ENCODE results near the gene B3GALT4. TPM values are rescaled to one million over a fixed set of nuclear protein-coding genes. Genes with fewer than 3 reads are reported as not detected.

Gene B3GALT4
- total RNA-seq, 6 donors from 2014 or later: 20.1 to 29.7 (median 23.2) TPM

GRCh38 chr6:33237741-33238140, 39.2 kb upstream of the B3GALT4 start:
- H3K9me3 ChIP-seq: no peaks in the 10 kb centered on the region
- H3K4me1 ChIP-seq: no peaks in the 10 kb centered on the region
- H3K27me3 ChIP-seq: no peaks in the 10 kb centered on the region
- whole genome bisulfite sequencing, 2 donors: 81 to 93% methylated on average over 2 of the region's 2 CpGs
- H3K36me3 ChIP-seq: no peaks in the 10 kb centered on the region
- no peak for TF ChIP-seq CTCF (IDR thresholded peaks at IDR 0.05)
- H3K27ac ChIP-seq: no peak overlapping the region
- no peak for ATAC-seq (ENCODE audit: low FRiP score in 2 of 2)
- DNase-seq: no peak
- no peak overlapping the region for H3K4me3 ChIP-seq

GRCh38 chr6:33241968-33242367, 35.0 kb upstream of the B3GALT4 start:
- DNase-seq: no peak
- Histone ChIP-seq H3K27me3 (no peaks in the 10 kb centered on the region), H3K36me3 (no peaks in the 10 kb centered on the region), H3K4me3 (no peak overlapping the region), H3K9me3 (no peaks in the 10 kb centered on the region), H3K4me1 (no peaks in the 10 kb centered on the region), H3K27ac (no peak overlapping the region)
- TF ChIP-seq CTCF (IDR thresholded peaks at IDR 0.05) (no peak), POLR2AphosphoS5 (IDR thresholded peaks at IDR 0.05) (no peak), EP300 (IDR thresholded peaks at IDR 0.05) (no peak), POLR2A (IDR thresholded peaks at IDR 0.05) (no peak)
- ATAC-seq (ENCODE audit: low FRiP score in 2 of 2): no peak
- WGBS, 2 donors: 55 to 65% methylated on average over 3 of the region's 3 CpGs

GRCh38 chr6:33243476-33243875, 33.4 kb upstream of the B3GALT4 start:
- H3K4me3 ChIP-seq: no peak overlapping the region
- H3K4me1 ChIP-seq: peaks cover 7 to 8% (median 7%) of the 10 kb centered on the region in 4 donors
- H3K9me3 ChIP-seq: no peaks in the 10 kb centered on the region
- H3K36me3 ChIP-seq: no peaks in the 10 kb centered on the region
- no peak for TF ChIP-seq EP300 (IDR thresholded peaks at IDR 0.05)
- no peak for DNase-seq
- ATAC-seq (ENCODE audit: low FRiP score in 2 of 2): no peak
- H3K27me3 ChIP-seq: no peaks in the 10 kb centered on the region
- WGBS, 2 donors: 45 to 54% methylated on average over 1 of the region's 1 CpG
- no peak overlapping the region for H3K27ac ChIP-seq

GRCh38 chr6:33247977-33248642, 28.8 kb upstream of the B3GALT4 start:
- H3K27ac ChIP-seq: peak overlapping the region; percentile 88 to 97 (median 93)
- H3K9me3 ChIP-seq: no peaks in the 10 kb centered on the region
- peaks cover 0 to 3% (median 0%) of the 10 kb centered on the region in 4 donors for H3K36me3 ChIP-seq
- H3K27me3 ChIP-seq: no peaks in the 10 kb centered on the region
- WGBS, 2 donors: 7 to 8% methylated on average over 21 to 28 of the region's 28 CpGs
- peaks cover 23 to 30% (median 25%) of the 10 kb centered on the region in 4 donors for H3K4me1 ChIP-seq
- ATAC-seq (ENCODE audit: low FRiP score in 2 of 2) (peak; percentile 93 to 94), DNase-seq (peak; percentile 86 to 89)
- TF ChIP-seq POLR2A (IDR thresholded peaks at IDR 0.05) (no peak), EP300 (IDR thresholded peaks at IDR 0.05) (no peak), CTCF (IDR thresholded peaks at IDR 0.05) (peak; percentile 93 to 97 (median 96)), POLR2AphosphoS5 (IDR thresholded peaks at IDR 0.05) (peak in 1 of 2 donors; percentile 19)
- H3K4me3 ChIP-seq: peak overlapping the region; percentile 11 to 57 (median 46)

DNA sequence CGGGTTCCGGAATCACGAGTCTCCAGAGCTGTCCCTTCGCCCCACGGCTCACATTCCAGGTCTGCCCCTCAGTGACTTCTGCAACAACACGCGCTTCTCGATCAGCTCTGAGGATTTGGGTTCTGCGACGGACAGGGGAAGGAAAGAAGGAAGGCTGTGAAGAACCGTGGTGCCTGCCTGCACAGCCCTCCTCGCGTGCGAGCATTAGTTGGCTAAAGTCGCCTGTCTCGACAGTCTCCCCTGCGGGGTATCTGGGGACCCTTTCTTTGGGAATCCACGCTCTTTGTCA, 28.3 kb upstream of the B3GALT4 start:
- H3K4me3 ChIP-seq: peak overlapping the region; percentile 11 to 57 (median 46)
- H3K36me3 ChIP-seq: peaks cover 0 to 3% (median 0%) of the 10 kb centered on the region in 4 donors
- no peaks in the 10 kb centered on the region for H3K27me3 ChIP-seq
- peak overlapping the region; percentile 88 to 97 (median 93) for H3K27ac ChIP-seq
- peaks cover 23 to 30% (median 25%) of the 10 kb centered on the region in 4 donors for H3K4me1 ChIP-seq
- DNase-seq (no peak), ATAC-seq (ENCODE audit: low FRiP score in 2 of 2) (peak; percentile 20 to 23)
- H3K9me3 ChIP-seq: no peaks in the 10 kb centered on the region
- 2% methylated on average over 8 to 18 of the region's 18 CpGs for WGBS, 2 donors
- no peak for TF ChIP-seq EP300 (IDR thresholded peaks at IDR 0.05)
- TF ChIP-seq CTCF (IDR thresholded peaks at IDR 0.05): peak in 1 of 6 experiments; percentile 13
